ENCODE measurements around the gene DIAPH2. TPM values are rescaled to one million over a fixed set of nuclear protein-coding genes. Genes with fewer than 3 reads are reported as not detected.

The DIAPH2 gene
- total RNA-seq, 2 donors from 2014 or later: 11.6 to 12.7 TPM

DNA sequence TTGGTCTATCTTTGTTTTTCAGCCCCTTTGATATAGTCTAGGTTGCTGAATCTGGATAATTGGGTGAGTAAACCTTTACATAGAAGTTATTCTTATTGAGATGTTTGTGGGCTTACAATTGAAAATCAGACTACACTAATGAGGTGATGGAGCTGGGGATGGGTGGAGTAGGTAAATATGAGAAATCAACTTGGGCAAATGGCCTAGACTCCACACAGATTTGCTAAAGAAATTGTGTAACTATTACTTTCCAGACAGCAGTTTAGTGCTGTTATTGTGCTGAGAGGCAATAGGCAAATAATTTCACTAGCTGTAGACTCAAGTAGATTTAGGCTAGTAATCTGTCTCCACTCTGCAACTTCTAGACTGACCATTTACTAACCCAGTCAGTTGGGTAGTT lies 8.2 kb downstream of the DIAPH2 start:
- H3K9me3 ChIP-seq: no peaks in the 10 kb centered on the region
- H3K36me3 ChIP-seq: no peaks in the 10 kb centered on the region
- TF ChIP-seq CTCF (IDR thresholded peaks at IDR 0.05): no peak
- no peak for DNase-seq (ENCODE audit: low spot score)
- H3K4me1 ChIP-seq: no peaks in the 10 kb centered on the region
- no peak overlapping the region for H3K4me3 ChIP-seq
- peak overlapping the region in 1 of 2 donors; percentile 1 for H3K27ac ChIP-seq
- H3K27me3 ChIP-seq: no peaks in the 10 kb centered on the region

DNA sequence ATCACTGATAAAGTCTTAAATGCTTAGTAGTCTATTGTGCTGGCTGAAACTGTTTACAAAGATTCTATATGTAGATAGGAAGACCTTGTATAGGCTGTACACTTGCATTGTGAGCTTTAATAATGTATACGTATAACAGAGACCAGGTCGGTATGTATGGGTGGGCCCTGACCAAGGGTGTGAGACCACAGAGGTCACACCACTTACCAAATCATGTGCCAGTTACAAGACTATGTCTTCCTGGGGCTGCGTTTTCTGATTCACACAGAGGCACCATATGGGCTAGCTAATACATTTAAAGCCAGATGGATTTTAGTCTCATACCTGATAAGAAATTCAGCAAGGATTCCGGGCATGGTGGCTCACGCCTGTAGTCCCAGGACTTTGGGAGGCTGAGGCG lies 8.8 kb downstream of the DIAPH2 start:
- H3K36me3 ChIP-seq: no peaks in the 10 kb centered on the region
- no peaks in the 10 kb centered on the region for H3K9me3 ChIP-seq
- no peak for DNase-seq (ENCODE audit: low spot score)
- H3K4me1 ChIP-seq: no peaks in the 10 kb centered on the region
- H3K27ac ChIP-seq: peak overlapping the region in 1 of 2 donors; percentile 1
- H3K4me3 ChIP-seq: no peak overlapping the region
- no peaks in the 10 kb centered on the region for H3K27me3 ChIP-seq
- no peak for TF ChIP-seq CTCF (IDR thresholded peaks at IDR 0.05)

GRCh38 chrX:96696462-96696861 lies 11.8 kb downstream of the DIAPH2 start:
- no peak for TF ChIP-seq CTCF (IDR thresholded peaks at IDR 0.05)
- Histone ChIP-seq H3K27ac (no peak overlapping the region), H3K9me3 (no peaks in the 10 kb centered on the region), H3K36me3 (no peaks in the 10 kb centered on the region), H3K4me3 (no peak overlapping the region), H3K27me3 (no peaks in the 10 kb centered on the region), H3K4me1 (no peaks in the 10 kb centered on the region)
- DNase-seq (ENCODE audit: low spot score): no peak

DNA sequence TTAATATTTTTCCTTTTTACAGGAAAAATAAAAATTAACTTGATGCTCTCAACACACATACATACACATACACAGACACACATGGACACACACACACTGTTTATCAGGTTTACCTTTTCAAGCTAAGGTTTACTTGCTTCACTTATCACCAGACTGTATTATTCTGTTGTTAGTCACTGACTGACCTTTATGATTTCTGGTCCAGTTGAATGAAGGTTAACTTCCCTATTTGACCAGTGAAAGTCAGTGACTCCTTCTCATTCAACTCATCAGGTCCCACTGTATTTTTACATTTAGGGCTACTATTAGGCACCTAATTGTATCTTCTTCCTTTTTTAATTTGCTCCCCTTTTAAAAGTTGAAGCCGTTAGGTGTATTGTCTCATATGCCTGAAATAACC lies 16.0 kb downstream of the DIAPH2 start:
- no peak for DNase-seq (ENCODE audit: low spot score)
- Histone ChIP-seq H3K27ac (no peak overlapping the region), H3K4me1 (peaks cover 0 to 4% of the 10 kb centered on the region in 2 donors), H3K36me3 (no peaks in the 10 kb centered on the region), H3K4me3 (no peak overlapping the region), H3K9me3 (no peaks in the 10 kb centered on the region), H3K27me3 (no peaks in the 10 kb centered on the region)
- TF ChIP-seq CTCF (IDR thresholded peaks at IDR 0.05): no peak

DNA sequence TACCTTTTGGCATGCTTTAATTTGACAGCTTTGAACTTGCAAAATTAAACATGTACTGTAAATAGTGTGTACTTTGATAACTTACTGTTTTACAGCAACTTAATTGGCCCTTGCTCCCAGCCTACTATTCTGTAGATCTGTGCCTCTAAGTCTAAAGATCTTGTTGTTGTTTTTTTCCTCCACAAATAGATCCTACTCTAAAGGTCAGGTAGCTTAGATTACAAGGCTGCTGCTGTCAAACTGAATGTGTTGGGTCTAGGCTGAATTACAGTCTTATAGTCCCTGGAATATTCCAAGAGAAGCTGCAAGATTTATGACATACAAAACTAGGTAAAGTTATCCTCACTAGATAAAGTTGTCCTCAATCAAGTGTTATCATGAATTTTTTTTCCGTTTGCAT lies 18.7 kb downstream of the DIAPH2 start:
- TF ChIP-seq CTCF (IDR thresholded peaks at IDR 0.05): no peak
- H3K27me3 ChIP-seq: no peaks in the 10 kb centered on the region
- no peak overlapping the region for H3K4me3 ChIP-seq
- no peaks in the 10 kb centered on the region for H3K9me3 ChIP-seq
- DNase-seq (ENCODE audit: low spot score): no peak
- no peak overlapping the region for H3K27ac ChIP-seq
- H3K36me3 ChIP-seq: no peaks in the 10 kb centered on the region
- H3K4me1 ChIP-seq: peaks cover 0 to 4% of the 10 kb centered on the region in 2 donors

DNA sequence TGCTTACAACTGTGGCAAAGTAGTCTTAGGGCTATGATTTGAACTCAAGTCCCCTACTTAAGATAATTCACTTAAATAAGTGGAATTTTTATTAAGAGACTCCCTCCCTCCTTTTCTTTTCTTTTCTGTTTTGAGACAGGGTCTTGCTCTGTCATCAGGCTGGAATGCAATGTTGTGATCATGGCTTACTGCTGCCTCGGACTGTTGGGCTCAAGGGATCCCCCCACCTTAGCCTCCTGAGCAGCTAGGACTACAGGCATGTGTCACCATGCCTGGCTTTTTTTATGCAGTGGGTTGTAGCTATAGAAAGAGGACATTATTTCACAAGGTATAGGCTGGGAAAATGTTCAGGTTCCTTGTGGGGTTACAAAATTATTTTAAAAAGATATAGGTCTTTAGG lies 19.2 kb downstream of the DIAPH2 start:
- Histone ChIP-seq H3K27ac (no peak overlapping the region), H3K4me1 (peaks cover 0 to 4% of the 10 kb centered on the region in 2 donors), H3K9me3 (no peaks in the 10 kb centered on the region), H3K27me3 (no peaks in the 10 kb centered on the region), H3K4me3 (no peak overlapping the region), H3K36me3 (no peaks in the 10 kb centered on the region)
- TF ChIP-seq CTCF (IDR thresholded peaks at IDR 0.05): no peak
- DNase-seq (ENCODE audit: low spot score): no peak
